ENCODE measurements around the gene SSBP3.

Gene SSBP3

DNA sequence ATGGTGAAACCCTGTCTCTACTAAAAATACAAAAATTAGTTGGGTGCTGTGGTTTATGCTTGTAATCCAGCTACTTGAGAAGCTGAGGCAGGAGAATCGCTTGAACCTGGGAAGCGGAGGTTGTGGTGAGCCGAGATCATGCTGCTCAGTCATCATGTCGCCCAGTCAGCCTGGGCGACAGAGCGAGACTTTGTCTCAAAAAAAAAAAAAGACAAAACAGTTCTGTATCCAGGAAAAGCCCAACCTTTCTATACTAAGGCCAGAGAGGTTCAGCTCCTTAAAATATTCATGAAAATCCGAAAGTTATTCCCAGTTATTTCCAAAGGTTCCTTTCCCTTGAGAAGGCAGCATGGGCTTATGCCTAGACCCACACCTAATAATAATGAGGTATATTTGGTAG, 202.0 kb downstream of the SSBP3 start:
- H3K4me3 ChIP-seq (ENCODE audit: low read depth, low read length), result no peak overlapping the region
- TF ChIP-seq CTCF (IDR thresholded peaks at IDR 0.05; ENCODE audit: low read depth, low read length), result no peak

DNA sequence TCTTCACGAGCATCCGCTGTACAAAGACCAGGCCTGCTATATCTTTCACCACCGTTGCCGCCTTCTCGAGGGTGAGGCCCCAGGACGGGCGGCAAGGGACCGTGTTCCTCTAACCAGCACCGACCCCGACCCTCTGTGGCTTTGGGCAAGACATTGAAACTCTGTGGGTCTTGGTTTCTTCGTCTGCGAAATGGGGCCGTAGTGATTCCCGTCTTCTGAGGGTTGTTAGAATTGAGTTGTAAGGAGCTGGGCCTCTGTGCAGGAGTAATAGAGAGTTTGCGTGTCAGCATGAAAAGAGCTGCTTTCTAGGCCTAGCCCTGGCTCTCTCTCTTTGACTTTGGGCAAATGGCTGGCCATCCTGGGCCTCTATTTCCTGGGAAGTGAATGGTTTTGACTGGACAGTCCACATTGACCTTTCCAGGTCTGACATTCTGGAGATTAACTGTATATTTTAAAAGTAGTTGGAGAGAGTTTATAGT, 205.6 kb downstream of the SSBP3 start:
- no peak for TF ChIP-seq CTCF (IDR thresholded peaks at IDR 0.05; ENCODE audit: low read depth, low read length)
- peak overlapping the region; percentile 97 for H3K4me3 ChIP-seq (ENCODE audit: low read depth, low read length)

- no peak for TF ChIP-seq CTCF (IDR thresholded peaks at IDR 0.05; ENCODE audit: low read depth, low read length)
- H3K4me3 ChIP-seq (ENCODE audit: low read depth, low read length), result peak within 1 kb of the TSS; percentile 97
These were observed 206.3 kb downstream of the SSBP3 start, which contains the start of the genes CYB5RL and MRPL37 for GRCh38 chr1:54199765-54200518. Gene CYB5RL (minus strand): TSS chr1:54200030. CDS start chr1:54195616, 4,414 bp downstream. Gene MRPL37 (plus strand): TSS chr1:54200167. CDS start chr1:54200244, 77 bp downstream.

DNA sequence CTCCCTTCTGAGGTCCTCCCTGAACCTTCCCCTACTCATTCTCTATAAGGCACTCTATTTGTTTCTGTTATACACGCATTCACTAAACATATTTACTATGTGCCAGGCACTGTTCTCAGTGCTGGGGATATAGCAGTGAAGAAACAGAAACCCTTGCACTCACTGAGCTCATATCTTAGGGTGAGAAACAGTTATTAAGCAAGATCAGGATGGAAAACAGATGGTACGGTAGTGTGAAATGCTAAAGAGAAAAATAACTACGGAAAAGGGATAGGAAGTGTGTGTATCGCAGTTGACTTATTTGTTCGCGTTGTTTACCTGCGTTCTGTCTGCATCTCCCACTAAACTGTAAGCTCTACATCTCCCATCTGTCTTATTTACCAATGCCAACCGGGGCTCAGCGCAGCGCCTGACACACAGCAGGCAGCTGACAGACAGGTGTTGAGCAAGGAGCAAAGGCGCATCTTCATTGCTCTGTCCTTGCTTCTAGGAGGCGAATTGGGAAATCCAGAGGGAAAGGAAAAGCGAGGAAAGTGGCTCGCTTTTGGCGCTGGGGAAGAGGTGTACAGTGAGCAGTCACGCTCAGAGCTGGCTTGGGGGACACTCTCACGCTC, 206.9 kb downstream of the SSBP3 start:
- H3K4me3 ChIP-seq (ENCODE audit: low read depth, low read length), result peak overlapping the region; percentile 97
- no peak for TF ChIP-seq CTCF (IDR thresholded peaks at IDR 0.05; ENCODE audit: low read depth, low read length)

GRCh38 chr1:54193453-54193852, 212.7 kb downstream of the SSBP3 start:
- no peak overlapping the region for H3K4me3 ChIP-seq (ENCODE audit: low read depth, low read length)
- TF ChIP-seq CTCF (IDR thresholded peaks at IDR 0.05; ENCODE audit: low read depth, low read length), result no peak

DNA sequence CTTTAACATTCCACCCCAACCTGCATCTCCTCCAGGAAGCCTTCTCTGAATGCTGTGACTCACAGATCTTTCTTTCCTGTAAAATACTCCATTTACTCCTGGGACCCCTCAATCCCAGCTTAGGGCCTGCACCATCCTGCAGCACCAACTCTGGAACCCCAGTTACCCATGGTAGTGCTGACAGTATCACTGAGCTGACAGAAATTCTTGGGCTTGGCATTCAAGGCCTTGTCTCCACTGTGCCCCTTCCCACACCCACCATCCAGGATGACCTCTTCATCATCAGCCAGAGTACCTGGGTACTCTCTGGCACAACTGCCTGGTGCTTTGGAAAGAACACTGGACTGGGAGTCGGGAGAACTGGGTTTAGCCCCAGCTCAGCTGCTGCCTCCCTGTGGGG, 214.7 kb downstream of the SSBP3 start:
- no peak overlapping the region for H3K4me3 ChIP-seq (ENCODE audit: low read depth, low read length)
- no peak for TF ChIP-seq CTCF (IDR thresholded peaks at IDR 0.05; ENCODE audit: low read depth, low read length)

GRCh38 chr1:54190526-54190925, 215.7 kb downstream of the SSBP3 start:
- H3K4me3 ChIP-seq (ENCODE audit: low read depth, low read length), result no peak overlapping the region
- TF ChIP-seq CTCF (IDR thresholded peaks at IDR 0.05; ENCODE audit: low read depth, low read length), result no peak
